HEK293 (cell line): Measurements from ENCODE around the gene CCDC57.
A peak's percentile ranks its signal among the peaks of the same experiment; 100 is the strongest.

Experiments
- CTCF ChIA-PET: fragments of 350-600 bp; formaldehyde crosslinking; extraction: SDS; loops from one replicate; lab custom pipeline; 2021; ENCODE audit warnings: antibody characterized with exemption; lab: Yijun Ruan, JAX
- POLR2A ChIA-PET: fragments of 300-600 bp; formaldehyde crosslinking; extraction: SDS; loops from one replicate; lab custom pipeline; 2020; ENCODE audit warnings: antibody characterized with exemption, inconsistent platforms; lab: Yijun Ruan, JAX
- H3K27ac ChIP-seq: fragments of 200-500 bp; sonication (Bioruptor generic); 2 replicates; pipeline ENCODE4 v1.5.1; 2014; ENCODE audit warnings: low read depth, low read length, control low read depth, inconsistent platforms; ENCODE audit errors: extremely low read depth
- H3K36me3 ChIP-seq, 2 experiments: fragments of 200-500 bp in 1 of 2; sonication (Bioruptor generic) in 1 of 2; 1 replicate in 1 of 2; 2 replicates in 1 of 2; pipeline ENCODE4 v1.5.1; 2014 to 2017; ENCODE audit warnings: inconsistent platforms in 2 of 2, low read length in 2 of 2; ENCODE audit not compliant: control insufficient read depth in 2 of 2, insufficient read depth in 1 of 2
- H3K4me1 ChIP-seq: fragments of 200-500 bp; sonication (Bioruptor generic); 2 replicates; pipeline ENCODE4 v1.5.1; 2014; ENCODE audit warnings: mild to moderate bottlenecking, low read length, inconsistent platforms; ENCODE audit not compliant: control insufficient read depth, insufficient read depth
- H3K4me3 ChIP-seq: 2 replicates; pipeline ENCODE4 v1.5.1; 2011; ENCODE audit warnings: low read depth, mild to moderate bottlenecking, control low read depth, low read length, moderate library complexity
- H3K9me3 ChIP-seq: fragments of 200-500 bp; sonication (Bioruptor generic); 2 replicates; pipeline ENCODE4 v1.5.1; 2014; ENCODE audit warnings: low read depth, low read length, inconsistent platforms; ENCODE audit not compliant: control insufficient read depth, insufficient read depth
- AEBP2 ChIP-seq: fragments of 450-650 bp; formaldehyde crosslinking; IDR thresholded peaks from 2 replicates; pipeline ENCODE4 v1.5.1; 2016; ENCODE audit warnings: missing biosample characterization, missing genetic modification characterization, borderline replicate concordance
- BCL11A ChIP-seq: fragments of 450-650 bp; formaldehyde crosslinking; IDR thresholded peaks from 2 replicates; pipeline ENCODE4 v1.5.1; 2016; ENCODE audit warnings: low read depth, missing biosample characterization, missing genetic modification characterization
- GLIS2 ChIP-seq: fragments of 450-650 bp; formaldehyde crosslinking; IDR thresholded peaks from 2 replicates; pipeline ENCODE4 v1.5.1; 2016; ENCODE audit warnings: missing biosample characterization, missing genetic modification characterization
- INSM2 ChIP-seq: fragments of 450-650 bp; formaldehyde crosslinking; IDR thresholded peaks from 2 replicates; pipeline ENCODE4 v1.5.1; 2016; ENCODE audit warnings: missing biosample characterization, missing genetic modification characterization
- PATZ1 ChIP-seq: fragments of 450-650 bp; formaldehyde crosslinking; IDR thresholded peaks from 2 replicates; pipeline ENCODE4 v1.5.1; 2016; ENCODE audit warnings: missing biosample characterization, missing genetic modification characterization
- ZFP41 ChIP-seq: fragments of 450-650 bp; formaldehyde crosslinking; IDR thresholded peaks from 2 replicates; pipeline ENCODE4 v1.5.1; 2016; ENCODE audit warnings: missing biosample characterization, missing genetic modification characterization, borderline replicate concordance
- ZNF121 ChIP-seq: fragments of 450-650 bp; formaldehyde crosslinking; IDR thresholded peaks from 2 replicates; pipeline ENCODE4 v1.5.1; 2016; ENCODE audit warnings: missing biosample characterization, missing genetic modification characterization
- ZNF223 ChIP-seq: fragments of 450-650 bp; formaldehyde crosslinking; IDR thresholded peaks from 2 replicates; pipeline ENCODE4 v1.5.1; 2016; ENCODE audit warnings: missing biosample characterization, missing genetic modification characterization
- ZNF24 ChIP-seq: fragments of 450-650 bp; formaldehyde crosslinking; IDR thresholded peaks from 2 replicates; pipeline ENCODE4 v1.5.1; 2016; ENCODE audit warnings: missing biosample characterization, missing genetic modification characterization
- ZNF549 ChIP-seq: fragments of 450-650 bp; IDR thresholded peaks from 2 replicates; pipeline ENCODE4 v1.5.1; 2018; ENCODE audit warnings: missing biosample characterization, missing genetic modification characterization, mild to moderate bottlenecking, inconsistent platforms, moderate library complexity

Gene CCDC57

GRCh38 chr17:82219753-82220709, 7.4 kb upstream of the CCDC57 start:
- TF ChIP-seq AEBP2 (no peak), ZNF121 (tag by site-specific recombination) (peak; percentile 21; the same call in 1 of the 2 replicates)
- POLR2A ChIA-PET = no interaction called here
- Histone ChIP-seq H3K4me1 (no peaks in the 10 kb centered on the region), H3K4me3 (no peak overlapping the region), H3K9me3 (no peaks in the 10 kb centered on the region), H3K36me3 (no peaks in the 10 kb centered on the region), H3K27ac (no peak overlapping the region)
- CTCF ChIA-PET = interaction anchor here (2.2 to 2.5 kb wide), 2 partner anchors 14 to 16 kb away, joined by 10 read pairs; no protein-coding TSS in a partner anchor

GRCh38 chr17:82219083-82219482, 6.4 kb upstream of the CCDC57 start:
- POLR2A ChIA-PET = no interaction called here
- Histone ChIP-seq H3K27ac (no peak overlapping the region), H3K36me3 (no peaks in the 10 kb centered on the region), H3K4me1 (no peaks in the 10 kb centered on the region), H3K4me3 (no peak overlapping the region), H3K9me3 (no peaks in the 10 kb centered on the region)
- TF ChIP-seq ZNF549 = no peak
- TF ChIP-seq GLIS2 (tag by site-specific recombination) = peak; percentile 40; the same call in 1 of the 2 replicates
- CTCF ChIA-PET = interaction anchor here (2.5 kb wide), 1 partner anchor 13 kb away, joined by 10 read pairs; no protein-coding TSS in a partner anchor

GRCh38 chr17:82218349-82219075, 5.9 kb upstream of the CCDC57 start:
- ChIA-PET POLR2A (no interaction called here), CTCF (no interaction called here)
- Histone ChIP-seq H3K9me3 (no peaks in the 10 kb centered on the region), H3K4me3 (no peak overlapping the region), H3K36me3 (no peaks in the 10 kb centered on the region), H3K4me1 (0 out of 2 replicates have a peak, but pooled peaks cover 2% of the 10 kb centered on the region), H3K27ac (no peak overlapping the region)
- TF ChIP-seq PATZ1 = no peak
- TF ChIP-seq ZFP41 (tag by site-specific recombination) = no peak
- no peak for TF ChIP-seq INSM2 (tag by site-specific recombination)
- TF ChIP-seq ZNF24 = no peak
- no peak for TF ChIP-seq ZNF223 (tag by site-specific recombination)
- TF ChIP-seq BCL11A = no peak
